Measurements from ENCODE around the gene PHYKPL. TPM values are rescaled to one million over a fixed set of nuclear protein-coding genes. Genes with fewer than 3 reads are reported as not detected.

Gene PHYKPL
- total and polyA plus RNA-seq, 2 of the 8 experiments (the other 6 are each of a cell fraction or from before 2014, with no cell fraction given) = 25.1 to 32.1 TPM

DNA sequence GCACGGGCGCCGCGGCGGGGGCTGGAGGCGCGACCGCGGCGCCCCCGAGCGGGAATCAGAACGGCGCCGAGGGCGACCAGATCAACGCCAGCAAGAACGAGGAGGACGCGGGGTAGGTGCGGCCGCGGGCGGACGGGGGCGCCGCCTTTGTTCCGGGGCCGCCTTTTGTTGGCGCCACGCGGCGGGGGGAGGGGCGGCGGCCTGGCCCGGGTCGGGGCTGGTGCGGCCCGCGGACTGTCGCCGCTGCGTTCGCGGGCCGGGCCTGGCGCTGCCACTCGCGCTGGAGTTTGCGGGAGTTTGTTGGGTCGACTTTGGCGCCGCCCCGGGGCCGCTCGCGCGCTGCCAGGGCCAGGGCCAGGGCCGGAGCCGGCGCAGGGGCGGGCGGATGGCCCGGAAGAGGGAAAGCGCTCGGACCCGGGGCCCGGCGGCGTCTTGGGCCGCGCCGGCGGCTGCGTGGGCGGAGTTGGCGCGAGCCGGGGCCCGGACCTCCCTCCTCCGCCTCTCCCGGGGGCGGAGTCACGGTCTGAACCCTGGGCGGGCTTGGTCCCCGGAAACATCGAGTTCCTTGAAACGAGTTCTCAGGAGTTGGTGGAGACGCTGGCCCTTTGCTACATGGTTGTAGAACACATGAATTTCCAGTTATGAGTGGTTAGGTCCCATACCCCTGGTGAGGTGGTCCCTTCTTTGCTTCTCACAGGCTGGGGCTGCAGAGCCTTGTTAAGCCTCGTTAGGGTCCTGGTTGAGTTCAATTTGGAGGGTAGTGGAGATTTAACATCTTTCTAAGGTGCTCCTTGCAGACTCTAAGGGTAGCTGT lies 27.5 kb downstream of the PHYKPL start:
- Histone ChIP-seq H3K56ac (replicated peaks; ENCODE audit: insufficient read length, low read depth, low read length) (no peak overlapping the region), H3K27me3 (replicated peaks in 1 of 4; ENCODE audit: control insufficient read depth in 3 of 4, extremely low read depth in 1 of 4, insufficient read depth in 3 of 4, low read length in 3 of 4) (no peaks in the 10 kb centered on the region), H3K9me3 (ENCODE audit: insufficient read depth in 2 of 2, low read depth in 1 of 2, low read length in 1 of 2) (no peaks in the 10 kb centered on the region), H4K20me1 (replicated peaks in 1 of 2; ENCODE audit: control insufficient read depth in 1 of 2, insufficient read depth in 2 of 2, low read length in 2 of 2) (peaks cover 41 to 44% of the 10 kb centered on the region in 2 experiments), H2BK5ac (ENCODE audit: low read depth, low read length) (0 out of 2 replicates have a peak overlapping the region, but pooled peaks have one; percentile 91), H2AFZ (ENCODE audit: low read length) (no peak overlapping the region), H3K79me2 (ENCODE audit: control insufficient read depth in 1 of 2, insufficient read depth in 2 of 2, low read length in 2 of 2) (peaks cover 27 to 49% of the 10 kb centered on the region in 2 experiments), H2AK5ac (ENCODE audit: low read depth, low read length) (no peak overlapping the region), H3K4me1 (replicated peaks in 1 of 4; ENCODE audit: control insufficient read depth in 3 of 4, insufficient read depth in 4 of 4, low read length in 3 of 4) (peaks cover 0 to 10% (median 4%) of the 10 kb centered on the region in 4 experiments; a peak in 5 of 7 replicates), H2BK120ac (replicated peaks; ENCODE audit: low read depth, low read length) (no peak overlapping the region), H3K23me2 (ENCODE audit: low read depth, low read length) (peaks cover 4% of the 10 kb centered on the region), H3K14ac (ENCODE audit: insufficient read length) (no peak overlapping the region), H2BK12ac (ENCODE audit: low read depth, low read length) (no peak overlapping the region), H3K18ac (ENCODE audit: extremely low read depth, low read length) (peak overlapping the region; percentile 83; the same call in 1 of the 2 replicates), H3K4me3 (ENCODE audit: extremely low read depth in 1 of 4, insufficient read depth in 2 of 4, low read depth in 3 of 4, low read length in 4 of 4) (peak overlapping the region; percentile 93 to 100 (median 100)), H3K23ac (ENCODE audit: insufficient read length) (no peak overlapping the region), H3K36me3 (ENCODE audit: control insufficient read depth in 2 of 4, insufficient read depth in 4 of 4, low read length in 3 of 4) (peaks cover 40 to 49% (median 46%) of the 10 kb centered on the region in 4 experiments), H3K9ac (replicated peaks in 1 of 4; ENCODE audit: extremely low read depth in 1 of 4, low read depth in 3 of 4, low read length in 3 of 4) (peak overlapping the region; percentile 97 to 99 (median 99)), H3K4me2 (ENCODE audit: insufficient read depth in 1 of 2, low read depth in 2 of 2, low read length in 2 of 2) (peak overlapping the region; percentile 84 to 95), H3K79me1 (ENCODE audit: low read depth, low read length) (peaks cover 20% of the 10 kb centered on the region), H2BK20ac (ENCODE audit: low read length) (no peak overlapping the region), H4K8ac (ENCODE audit: extremely low read depth, insufficient read depth, low read length) (peak overlapping the region; percentile 100; the same call in 1 of the 2 replicates), H3K27ac (ENCODE audit: low read depth, low read length) (peak overlapping the region; percentile 95), H4K91ac (replicated peaks; ENCODE audit: insufficient read length, low read length) (peak overlapping the region; percentile 79), H2BK15ac (ENCODE audit: low read length) (no peak overlapping the region), H3K4ac (replicated peaks; ENCODE audit: insufficient read length, low read depth, low read length) (no peak overlapping the region), H4K5ac (ENCODE audit: insufficient read length, low read depth, low read length) (no peak overlapping the region)
- 1% methylated on average over 50 of the region's 90 CpGs; no CpG with 5 or more reads in 1 of the 2 experiments for WGBS, 2 experiments (ENCODE audit: extremely low coverage in 1 of 2, insufficient coverage in 1 of 2, insufficient read length in 1 of 2, insufficient replicate concordance in 2 of 2, low coverage in 1 of 2, low lambda C conversion rate in 2 of 2, missing lambda C conversion rate in 1 of 2)
- FAIRE-seq (no peak), DNase-seq (ENCODE audit: low read depth in 1 of 2, low spot score in 2 of 2) (peak in 1 of 2 experiments; percentile 68)
- ChIA-PET CTCF (ENCODE audit: partially characterized antibody) (interaction anchor here (0.7 to 3.3 kb wide), 6 partner anchors 8 to 714 kb away, joined by 3 to 20 read pairs (median 4); no protein-coding TSS in a partner anchor), POLR2A (ENCODE audit: partially characterized antibody) (interaction anchor here (0.6 to 31.3 kb wide), 21 partner anchors 10 to 342 kb away, joined by 3 to 985 read pairs (median 5); partner anchors contain the start of genes GMCL2, NHP2 and PHYKPL)
- TF ChIP-seq CREB1 (IDR thresholded peaks at IDR 0.05) (no peak), CBX8 (IDR thresholded peaks at IDR 0.05; ENCODE audit: borderline replicate concordance, low read depth, low read length) (no peak), GTF2F1 (IDR thresholded peaks at IDR 0.05; ENCODE audit: borderline replicate concordance, low read depth, low read length) (no peak), SIX5 (IDR thresholded peaks at IDR 0.05; ENCODE audit: low read depth, low read length) (no peak), SP4 (IDR thresholded peaks at IDR 0.05; ENCODE audit: low read length) (no peak), POU5F1 (IDR thresholded peaks at IDR 0.05; ENCODE audit: low read depth, low read length) (no peak), BRCA1 (IDR thresholded peaks at IDR 0.05; ENCODE audit: low read depth, low read length) (no peak), E2F6 (IDR thresholded peaks at IDR 0.05) (no peak), POLR2A (IDR thresholded peaks at IDR 0.05; ENCODE audit: control extremely low read depth in 1 of 2, low read depth in 2 of 2, low read length in 2 of 2) (peak; percentile 35 to 36; a peak in 2 of 3 replicates), POLR2AphosphoS5 (IDR thresholded peaks at IDR 0.05; ENCODE audit: low read depth, low read length) (peak; percentile 53), TEAD4 (IDR thresholded peaks at IDR 0.05; ENCODE audit: low read depth, low read length) (no peak), TAF7 (optimal IDR thresholded peaks at IDR 0.05; ENCODE audit: borderline replicate concordance, low read depth, low read length) (no peak)
